ENCODE data around the gene SYCP2. TPM values are rescaled to one million over a fixed set of nuclear protein-coding genes. Genes with fewer than 3 reads are reported as not detected.
"Not testable (repeated sequence)": the region's sequence is repeated elsewhere in the genome, so short reads cannot be mapped to it uniquely, and the experiment has no call there.

The SYCP2 gene
- total RNA-seq, 1 donor from 2014 or later = 60.9 TPM

GRCh38 chr20:59891581-59891980 is 41.9 kb downstream of the SYCP2 start:
- Histone ChIP-seq H3K27ac (no peak overlapping the region), H3K27me3 (no peaks in the 10 kb centered on the region), H3K9me3 (no peaks in the 10 kb centered on the region), H3K4me1 (no peaks in the 10 kb centered on the region), H3K36me3 (no peaks in the 10 kb centered on the region), H3K4me3 (no peak overlapping the region)
- no peak for TF ChIP-seq CTCF (IDR thresholded peaks at IDR 0.05)
- intact Hi-C loops (cut with DNase I) = no loop called here
- no peak for DNase-seq (ENCODE audit: low spot score in 2 of 2)

GRCh38 chr20:59890035-59890434 is 43.4 kb downstream of the SYCP2 start:
- H3K27ac ChIP-seq; H3K27me3 ChIP-seq; H3K9me3 ChIP-seq; H3K4me3 ChIP-seq; H3K4me1 ChIP-seq; H3K36me3 ChIP-seq; DNase-seq (ENCODE audit: low spot score in 2 of 2); intact Hi-C loops (cut with DNase I): not testable (repeated sequence)

GRCh38 chr20:59888050-59888449 is 45.4 kb downstream of the SYCP2 start:
- Histone ChIP-seq H3K27me3 (no peaks in the 10 kb centered on the region), H3K36me3 (no peaks in the 10 kb centered on the region), H3K4me1 (no peaks in the 10 kb centered on the region), H3K27ac (no peak overlapping the region), H3K4me3 (no peak overlapping the region), H3K9me3 (no peaks in the 10 kb centered on the region)
- DNase-seq (ENCODE audit: low spot score in 2 of 2) = no peak
- intact Hi-C loops (cut with DNase I) = no loop called here
- TF ChIP-seq CTCF (IDR thresholded peaks at IDR 0.05) = no peak

GRCh38 chr20:59884494-59884893 is 48.9 kb downstream of the SYCP2 start:
- Histone ChIP-seq H3K9me3 (no peaks in the 10 kb centered on the region), H3K4me1 (no peaks in the 10 kb centered on the region), H3K27me3 (no peaks in the 10 kb centered on the region), H3K36me3 (no peaks in the 10 kb centered on the region), H3K27ac (no peak overlapping the region), H3K4me3 (no peak overlapping the region)
- no peak for DNase-seq (ENCODE audit: low spot score in 2 of 2)
- no peak for TF ChIP-seq CTCF (IDR thresholded peaks at IDR 0.05)
- intact Hi-C loops (cut with DNase I) = no loop called here

GRCh38 chr20:59880198-59880597 is 53.2 kb downstream of the SYCP2 start:
- Histone ChIP-seq H3K27ac (no peak overlapping the region), H3K27me3 (no peaks in the 10 kb centered on the region), H3K36me3 (no peaks in the 10 kb centered on the region), H3K9me3 (no peaks in the 10 kb centered on the region), H3K4me1 (no peaks in the 10 kb centered on the region), H3K4me3 (no peak overlapping the region)
- intact Hi-C loops (cut with DNase I) = no loop called here
- no peak for DNase-seq (ENCODE audit: low spot score in 2 of 2)
- no peak for TF ChIP-seq CTCF (IDR thresholded peaks at IDR 0.05)

GRCh38 chr20:59873409-59873808 is 60.0 kb downstream of the SYCP2 start:
- Histone ChIP-seq H3K4me3 (no peak overlapping the region), H3K4me1 (no peaks in the 10 kb centered on the region), H3K9me3 (no peaks in the 10 kb centered on the region), H3K27me3 (no peaks in the 10 kb centered on the region), H3K36me3 (no peaks in the 10 kb centered on the region), H3K27ac (no peak overlapping the region)
- TF ChIP-seq CTCF (IDR thresholded peaks at IDR 0.05) = no peak
- DNase-seq (ENCODE audit: low spot score in 2 of 2) = no peak
- intact Hi-C loops (cut with DNase I) = no loop called here
